ENCODE results near the gene PHACTR1. TPM values are rescaled to one million over a fixed set of nuclear protein-coding genes. Genes with fewer than 3 reads are reported as not detected.

Gene PHACTR1
- total RNA-seq, 2 donors from 2014 or later: 6.0 to 12.9 TPM

DNA sequence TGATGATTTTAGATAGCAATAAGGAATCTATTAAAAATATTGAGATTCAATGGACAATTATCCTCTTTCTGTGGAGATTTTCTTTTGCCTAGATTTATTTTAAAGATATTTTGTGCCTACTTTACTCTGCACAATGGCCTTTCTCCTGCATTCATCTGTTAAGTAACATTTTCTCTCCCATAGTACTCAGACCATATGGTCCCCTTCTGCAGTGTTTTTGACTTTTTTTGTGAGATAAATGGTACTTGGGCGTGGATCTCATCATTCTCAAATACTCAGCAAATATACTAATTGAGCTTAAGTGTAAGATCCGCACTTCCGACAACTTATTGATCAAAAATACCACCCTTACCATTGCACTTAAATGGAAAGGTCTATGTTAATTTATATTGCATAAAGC is 55.8 kb downstream of the PHACTR1 start:
- H3K27me3 ChIP-seq: no peaks in the 10 kb centered on the region
- TF ChIP-seq POLR2A (IDR thresholded peaks at IDR 0.05) (no peak), CTCF (IDR thresholded peaks at IDR 0.05) (no peak)
- no peaks in the 10 kb centered on the region for H3K9me3 ChIP-seq
- no peak overlapping the region for H3K4me3 ChIP-seq
- 67 to 77% methylated on average over 3 of the region's 3 CpGs for WGBS, 2 donors
- H3K4me1 ChIP-seq: no peaks in the 10 kb centered on the region
- ATAC-seq (no peak), DNase-seq (no peak)
- intact Hi-C loops (cut with DNase I): no loop called here
- no peaks in the 10 kb centered on the region for H3K36me3 ChIP-seq (replicated peaks in 1 of 2; ENCODE audit: insufficient read depth in 1 of 2, low read depth in 2 of 2)
- H3K27ac ChIP-seq: no peak overlapping the region

GRCh38 chr6:12776291-12776690 is 59.7 kb downstream of the PHACTR1 start:
- no peak for TF ChIP-seq POLR2A (IDR thresholded peaks at IDR 0.05)
- no peaks in the 10 kb centered on the region for H3K4me1 ChIP-seq
- intact Hi-C loops (cut with DNase I): no loop called here
- DNase-seq: no peak
- H3K27ac ChIP-seq: no peak overlapping the region
- 70 to 72% methylated on average over 4 of the region's 4 CpGs for WGBS, 2 donors
- H3K27me3 ChIP-seq: no peaks in the 10 kb centered on the region
- no peak for ATAC-seq
- H3K36me3 ChIP-seq (replicated peaks in 1 of 2; ENCODE audit: insufficient read depth in 1 of 2, low read depth in 2 of 2): no peaks in the 10 kb centered on the region
- no peaks in the 10 kb centered on the region for H3K9me3 ChIP-seq
- H3K4me3 ChIP-seq: no peak overlapping the region

- H3K4me3 ChIP-seq: no peak overlapping the region
- WGBS, 2 donors: 81 to 82% methylated on average over 2 of the region's 2 CpGs
- H3K27ac ChIP-seq: no peak overlapping the region
- H3K9me3 ChIP-seq: no peaks in the 10 kb centered on the region
- no peaks in the 10 kb centered on the region for H3K36me3 ChIP-seq (replicated peaks in 1 of 2; ENCODE audit: insufficient read depth in 1 of 2, low read depth in 2 of 2)
- H3K4me1 ChIP-seq: no peaks in the 10 kb centered on the region
- ATAC-seq (no peak), DNase-seq (no peak)
- no peaks in the 10 kb centered on the region for H3K27me3 ChIP-seq
- intact Hi-C loops (cut with DNase I): no loop called here
- TF ChIP-seq CTCF (IDR thresholded peaks at IDR 0.05): no peak
Measured at GRCh38 chr6:12779772-12780171, 63.2 kb downstream of the PHACTR1 start.

GRCh38 chr6:12782136-12782535 is 65.6 kb downstream of the PHACTR1 start:
- intact Hi-C loops (cut with DNase I): no loop called here

DNA sequence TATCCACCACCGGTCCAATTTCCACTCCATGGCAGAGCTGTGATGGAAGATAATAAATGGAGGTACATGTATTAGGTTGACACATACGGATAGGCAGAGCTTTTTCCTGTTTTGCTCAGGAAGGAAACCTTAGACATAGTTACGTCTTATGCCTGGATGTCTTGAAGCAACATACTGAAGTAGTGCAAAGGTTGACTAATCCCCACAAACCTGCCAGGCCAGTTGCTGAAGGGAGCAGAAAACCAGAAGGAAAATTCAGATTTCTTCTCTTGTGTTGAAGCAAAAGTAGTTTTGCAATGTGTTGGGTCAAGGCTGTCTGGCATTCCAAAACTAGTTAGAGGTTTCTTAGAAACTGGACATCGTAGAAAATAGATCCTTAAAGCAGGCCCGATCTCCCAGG is 68.7 kb downstream of the PHACTR1 start:
- ATAC-seq (no peak), DNase-seq (no peak)
- Histone ChIP-seq H3K4me1 (no peaks in the 10 kb centered on the region), H3K9me3 (no peaks in the 10 kb centered on the region), H3K27ac (no peak overlapping the region), H3K4me3 (no peak overlapping the region), H3K36me3 (replicated peaks in 1 of 2; ENCODE audit: insufficient read depth in 1 of 2, low read depth in 2 of 2) (no peaks in the 10 kb centered on the region), H3K27me3 (no peaks in the 10 kb centered on the region)
- intact Hi-C loops (cut with DNase I): no loop called here
- 84 to 92% methylated on average over 5 of the region's 5 CpGs for WGBS, 2 donors
- TF ChIP-seq POLR2A (IDR thresholded peaks at IDR 0.05) (no peak), CTCF (IDR thresholded peaks at IDR 0.05) (no peak)

More at GRCh38 chr6:12782136-12782535, 65.6 kb downstream of the PHACTR1 start:
- DNase-seq: no peak
- no peaks in the 10 kb centered on the region for H3K36me3 ChIP-seq (replicated peaks in 1 of 2; ENCODE audit: insufficient read depth in 1 of 2, low read depth in 2 of 2)
- H3K27ac ChIP-seq: no peak overlapping the region
- H3K4me3 ChIP-seq: no peak overlapping the region
- 75 to 84% methylated on average over 5 of the region's 5 CpGs for WGBS, 2 donors
- no peak for ATAC-seq
- no peaks in the 10 kb centered on the region for H3K4me1 ChIP-seq
- no peaks in the 10 kb centered on the region for H3K9me3 ChIP-seq
- no peaks in the 10 kb centered on the region for H3K27me3 ChIP-seq
- TF ChIP-seq CTCF (IDR thresholded peaks at IDR 0.05) (no peak), POLR2A (IDR thresholded peaks at IDR 0.05) (no peak)
